Activated CD4-positive, alpha-beta memory T cell treated with anti-CD3 and anti-CD28 coated beads, Interleukin-2, amount 10 ng/mL, durations not matched to agents 7 days and 5 days (primary cell): ENCODE results near the gene CYP27C1. TPM values are rescaled to one million over a fixed set of nuclear protein-coding genes. Genes with fewer than 3 reads are reported as not detected.

Source experiments
- CTCF ChIA-PET: fragments of 350-600 bp; sonication (Branson Sonifier 250); formaldehyde crosslinking; loops from one replicate; lab custom pipeline; 2021; ENCODE audit warnings: antibody characterized with exemption, inconsistent platforms; lab: Charles Lee
- POLR2A ChIA-PET: fragments of 350-600 bp; sonication (Branson Sonifier 250); formaldehyde crosslinking; loops from one replicate; lab custom pipeline; 2021; ENCODE audit warnings: antibody characterized with exemption; lab: Charles Lee
- DNase-seq: peaks from one replicate; pipeline ENCODE4 v3.0.0-alpha.2; 2020
- H3K27ac Mint-ChIP-seq: one replicate; pipeline ENCODE4 v1.8.0; 2021; ENCODE audit warnings: mild to moderate bottlenecking, mixed read lengths
- H3K27me3 Mint-ChIP-seq: one replicate; pipeline ENCODE4 v1.8.0; 2021; ENCODE audit warnings: mixed read lengths
- H3K36me3 Mint-ChIP-seq: one replicate; pipeline ENCODE4 v1.8.0; 2021; ENCODE audit warnings: low read depth, mixed read lengths
- H3K4me1 Mint-ChIP-seq: one replicate; pipeline ENCODE4 v1.8.0; 2021; ENCODE audit warnings: mixed read lengths
- H3K4me3 Mint-ChIP-seq: one replicate; pipeline ENCODE4 v1.8.0; 2021; ENCODE audit warnings: mild to moderate bottlenecking, mixed read lengths
- H3K9me3 Mint-ChIP-seq: one replicate; pipeline ENCODE4 v1.8.0; 2021; ENCODE audit warnings: mixed read lengths
- total RNA-seq, 2 experiments: library from RNA; stranded (reverse); gene quantifications; one replicate each; pipeline ENCODE4 v1.2.3, GENCODE V29; 2021

Gene CYP27C1
- total RNA-seq, 2 experiments from 2014 or later = not detected

- H3K9me3 Mint-ChIP-seq = no peaks in the 10 kb centered on the region
- peaks cover 20% of the 10 kb centered on the region for H3K27me3 Mint-ChIP-seq
- DNase-seq = no peak
- H3K36me3 Mint-ChIP-seq = no peaks in the 10 kb centered on the region
- ChIA-PET CTCF (no interaction called here), POLR2A (no interaction called here)
- no peak overlapping the region for H3K4me3 Mint-ChIP-seq
- H3K27ac Mint-ChIP-seq = no peak overlapping the region
- no peaks in the 10 kb centered on the region for H3K4me1 Mint-ChIP-seq
Measured at GRCh38 chr2:127158614-127159290, 61.3 kb downstream of the CYP27C1 start.

GRCh38 chr2:127157651-127158485 lies 62.2 kb downstream of the CYP27C1 start:
- Mint-ChIP-seq H3K9me3 (no peaks in the 10 kb centered on the region), H3K36me3 (no peaks in the 10 kb centered on the region), H3K27me3 (peaks cover 20% of the 10 kb centered on the region), H3K27ac (no peak overlapping the region), H3K4me1 (no peaks in the 10 kb centered on the region), H3K4me3 (no peak overlapping the region)
- ChIA-PET CTCF (no interaction called here), POLR2A (no interaction called here)
- DNase-seq = no peak

GRCh38 chr2:127157114-127157513 lies 63.0 kb downstream of the CYP27C1 start:
- Mint-ChIP-seq H3K4me1 (no peaks in the 10 kb centered on the region), H3K4me3 (no peak overlapping the region), H3K9me3 (no peaks in the 10 kb centered on the region), H3K27ac (no peak overlapping the region), H3K27me3 (peaks cover 20% of the 10 kb centered on the region), H3K36me3 (no peaks in the 10 kb centered on the region)
- CTCF ChIA-PET = no interaction called here
- POLR2A ChIA-PET = no interaction called here
- no peak for DNase-seq

- ChIA-PET CTCF (no interaction called here), POLR2A (no interaction called here)
- DNase-seq = no peak
- Mint-ChIP-seq H3K4me1 (no peaks in the 10 kb centered on the region), H3K36me3 (no peaks in the 10 kb centered on the region), H3K4me3 (no peak overlapping the region), H3K27me3 (peaks cover 15% of the 10 kb centered on the region), H3K27ac (no peak overlapping the region), H3K9me3 (no peaks in the 10 kb centered on the region)
Measured at GRCh38 chr2:127155947-127156346, 64.2 kb downstream of the CYP27C1 start.

GRCh38 chr2:127155028-127155581 lies 65.0 kb downstream of the CYP27C1 start:
- CTCF ChIA-PET = no interaction called here
- H3K9me3 Mint-ChIP-seq = no peaks in the 10 kb centered on the region
- DNase-seq = no peak
- H3K4me1 Mint-ChIP-seq = no peaks in the 10 kb centered on the region
- no peak overlapping the region for H3K27ac Mint-ChIP-seq
- no peak overlapping the region for H3K4me3 Mint-ChIP-seq
- no peaks in the 10 kb centered on the region for H3K36me3 Mint-ChIP-seq
- peaks cover 15% of the 10 kb centered on the region for H3K27me3 Mint-ChIP-seq
- POLR2A ChIA-PET = no interaction called here

GRCh38 chr2:127154396-127154795 lies 65.7 kb downstream of the CYP27C1 start:
- Mint-ChIP-seq H3K36me3 (no peaks in the 10 kb centered on the region), H3K4me1 (no peaks in the 10 kb centered on the region), H3K27me3 (peaks cover 12% of the 10 kb centered on the region), H3K4me3 (no peak overlapping the region), H3K27ac (no peak overlapping the region), H3K9me3 (no peaks in the 10 kb centered on the region)
- DNase-seq = no peak
- ChIA-PET POLR2A (no interaction called here), CTCF (no interaction called here)

GRCh38 chr2:127153691-127154158 lies 66.4 kb downstream of the CYP27C1 start:
- no peaks in the 10 kb centered on the region for H3K9me3 Mint-ChIP-seq
- CTCF ChIA-PET = no interaction called here
- H3K27ac Mint-ChIP-seq = no peak overlapping the region
- H3K4me3 Mint-ChIP-seq = no peak overlapping the region
- no peaks in the 10 kb centered on the region for H3K4me1 Mint-ChIP-seq
- H3K36me3 Mint-ChIP-seq = no peaks in the 10 kb centered on the region
- peaks cover 7% of the 10 kb centered on the region for H3K27me3 Mint-ChIP-seq
- POLR2A ChIA-PET = no interaction called here
- no peak for DNase-seq

GRCh38 chr2:127150996-127151395 lies 69.1 kb downstream of the CYP27C1 start:
- peaks cover 5% of the 10 kb centered on the region for H3K27me3 Mint-ChIP-seq
- no peaks in the 10 kb centered on the region for H3K36me3 Mint-ChIP-seq
- no peak for DNase-seq
- H3K4me3 Mint-ChIP-seq = no peak overlapping the region
- H3K4me1 Mint-ChIP-seq = no peaks in the 10 kb centered on the region
- H3K27ac Mint-ChIP-seq = no peak overlapping the region
- ChIA-PET CTCF (no interaction called here), POLR2A (interaction anchor here (0.9 kb wide), 1 partner anchor 263 kb away, joined by 3 read pairs; no protein-coding TSS in a partner anchor)
- no peaks in the 10 kb centered on the region for H3K9me3 Mint-ChIP-seq

GRCh38 chr2:127149384-127149783 lies 70.7 kb downstream of the CYP27C1 start:
- Mint-ChIP-seq H3K9me3 (no peaks in the 10 kb centered on the region), H3K27me3 (peaks cover 2% of the 10 kb centered on the region), H3K4me1 (no peaks in the 10 kb centered on the region), H3K36me3 (no peaks in the 10 kb centered on the region), H3K27ac (no peak overlapping the region), H3K4me3 (no peak overlapping the region)
- CTCF ChIA-PET = no interaction called here
- DNase-seq = no peak
- POLR2A ChIA-PET = no interaction called here

GRCh38 chr2:127146820-127147502 lies 73.1 kb downstream of the CYP27C1 start:
- peaks cover 2% of the 10 kb centered on the region for H3K27me3 Mint-ChIP-seq
- CTCF ChIA-PET = interaction anchor here (0.6 kb wide), 1 partner anchor 698 kb away, joined by 3 read pairs; no protein-coding TSS in a partner anchor

GRCh38 chr2:127146071-127146725 lies 73.9 kb downstream of the CYP27C1 start:
- DNase-seq = no peak
- Mint-ChIP-seq H3K4me1 (no peaks in the 10 kb centered on the region), H3K27me3 (peaks cover 5% of the 10 kb centered on the region), H3K9me3 (no peaks in the 10 kb centered on the region), H3K4me3 (no peak overlapping the region), H3K36me3 (no peaks in the 10 kb centered on the region), H3K27ac (no peak overlapping the region)
- POLR2A ChIA-PET = no interaction called here
- CTCF ChIA-PET = no interaction called here

More at GRCh38 chr2:127146820-127147502, 73.1 kb downstream of the CYP27C1 start:
- Mint-ChIP-seq H3K4me1 (no peaks in the 10 kb centered on the region), H3K4me3 (no peak overlapping the region), H3K27ac (no peak overlapping the region), H3K36me3 (no peaks in the 10 kb centered on the region), H3K9me3 (no peaks in the 10 kb centered on the region)
- no peak for DNase-seq
- POLR2A ChIA-PET = no interaction called here

GRCh38 chr2:127145280-127145895 lies 74.7 kb downstream of the CYP27C1 start:
- Mint-ChIP-seq H3K9me3 (no peaks in the 10 kb centered on the region), H3K36me3 (no peaks in the 10 kb centered on the region), H3K27ac (no peak overlapping the region), H3K4me1 (no peaks in the 10 kb centered on the region), H3K27me3 (peaks cover 11% of the 10 kb centered on the region), H3K4me3 (no peak overlapping the region)
- no peak for DNase-seq
- ChIA-PET POLR2A (no interaction called here), CTCF (no interaction called here)
